ENCODE results near the gene MAP4K1. TPM values are rescaled to one million over a fixed set of nuclear protein-coding genes. Genes with fewer than 3 reads are reported as not detected.

Gene MAP4K1
- total RNA-seq, result 0.13 and 0.21 TPM in 2 replicates

DNA sequence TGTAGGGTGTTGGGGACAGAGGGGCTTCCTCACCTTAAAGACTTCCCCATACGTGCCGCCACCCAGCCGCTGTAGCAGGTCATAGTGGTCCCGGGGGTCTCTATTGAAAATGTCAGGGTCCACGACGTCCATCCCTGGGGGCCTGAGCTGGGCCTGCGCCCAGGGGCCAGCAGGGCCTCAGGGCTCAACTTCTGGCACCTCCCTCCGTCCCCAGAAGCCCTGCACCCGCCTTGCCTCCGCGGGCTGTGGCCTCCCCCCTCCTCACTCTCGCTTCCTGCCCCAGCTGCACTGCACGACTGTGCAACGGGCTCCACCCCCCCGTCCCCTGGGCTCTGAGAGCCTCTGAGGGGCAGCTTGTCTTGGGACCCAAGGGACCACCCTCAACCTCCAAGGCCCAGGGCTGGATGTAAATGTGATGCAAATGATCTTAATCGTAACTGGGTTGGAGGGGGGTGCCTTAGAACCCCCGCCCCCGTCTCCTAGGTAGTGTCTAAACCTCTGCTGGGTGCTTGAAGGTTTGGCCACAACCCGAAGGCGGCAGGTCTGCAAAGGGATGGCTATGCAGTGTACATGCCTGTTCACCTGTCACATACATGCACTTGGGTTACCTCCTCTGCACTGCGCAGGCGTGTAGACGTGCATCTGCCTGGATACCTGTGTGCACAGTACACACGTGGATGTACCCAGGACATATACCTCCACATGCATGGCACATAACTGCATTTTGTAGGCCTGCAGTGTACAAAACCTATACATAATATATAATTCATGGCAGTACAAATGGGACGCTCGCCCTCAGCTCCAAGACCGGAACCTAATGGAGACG is at the start of gene MAP4K1:
MAP4K1 (minus strand) TSS at position 190 of the 826 bp plus-strand sequence; CDS start at position 132, 58 bp downstream.
- no peak for DNase-seq (ENCODE audit: low read depth, low spot score)

DNA sequence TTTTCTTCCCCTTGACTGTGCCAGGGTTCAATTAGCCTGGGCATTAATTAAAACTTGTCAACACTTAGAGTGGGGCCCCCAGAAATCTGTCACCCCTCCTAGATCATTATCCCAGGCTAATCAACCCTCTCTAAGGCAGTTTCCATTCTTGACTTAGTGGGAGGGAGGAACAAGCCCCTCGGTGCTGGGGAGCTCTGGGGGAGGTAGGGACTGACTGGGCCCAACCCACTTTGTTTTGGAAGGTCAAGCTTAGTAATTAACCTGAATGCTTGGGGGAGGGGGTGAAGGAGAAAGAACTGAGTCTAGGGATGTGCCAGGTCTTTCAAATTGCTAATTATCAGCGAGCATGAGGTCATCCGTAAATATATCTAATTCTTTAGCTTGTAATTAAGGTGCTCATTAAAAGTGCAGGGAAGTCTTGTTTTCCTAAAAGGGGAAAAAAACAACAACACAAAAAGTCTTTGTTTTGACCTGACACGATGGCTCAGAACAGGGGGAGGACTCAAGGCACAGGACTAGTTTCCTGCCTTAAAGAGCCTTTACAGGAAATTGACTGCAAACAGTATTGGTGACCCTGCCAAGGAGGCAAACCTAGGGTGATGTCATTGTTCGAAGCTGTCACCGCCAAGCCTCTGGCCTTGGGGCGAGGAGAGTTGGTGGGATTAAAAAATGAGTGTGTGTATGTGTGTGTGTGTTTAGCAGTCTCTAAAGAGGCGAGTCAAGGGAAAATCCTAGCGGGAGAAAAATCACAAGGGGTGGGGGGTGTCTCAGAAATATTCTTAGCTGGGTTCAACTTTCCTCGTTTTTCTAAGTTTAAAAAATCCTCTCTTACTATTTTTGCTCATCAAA is 49.1 kb upstream of the MAP4K1 start:
- peak; percentile 83 for DNase-seq (ENCODE audit: low read depth, low spot score)

DNA sequence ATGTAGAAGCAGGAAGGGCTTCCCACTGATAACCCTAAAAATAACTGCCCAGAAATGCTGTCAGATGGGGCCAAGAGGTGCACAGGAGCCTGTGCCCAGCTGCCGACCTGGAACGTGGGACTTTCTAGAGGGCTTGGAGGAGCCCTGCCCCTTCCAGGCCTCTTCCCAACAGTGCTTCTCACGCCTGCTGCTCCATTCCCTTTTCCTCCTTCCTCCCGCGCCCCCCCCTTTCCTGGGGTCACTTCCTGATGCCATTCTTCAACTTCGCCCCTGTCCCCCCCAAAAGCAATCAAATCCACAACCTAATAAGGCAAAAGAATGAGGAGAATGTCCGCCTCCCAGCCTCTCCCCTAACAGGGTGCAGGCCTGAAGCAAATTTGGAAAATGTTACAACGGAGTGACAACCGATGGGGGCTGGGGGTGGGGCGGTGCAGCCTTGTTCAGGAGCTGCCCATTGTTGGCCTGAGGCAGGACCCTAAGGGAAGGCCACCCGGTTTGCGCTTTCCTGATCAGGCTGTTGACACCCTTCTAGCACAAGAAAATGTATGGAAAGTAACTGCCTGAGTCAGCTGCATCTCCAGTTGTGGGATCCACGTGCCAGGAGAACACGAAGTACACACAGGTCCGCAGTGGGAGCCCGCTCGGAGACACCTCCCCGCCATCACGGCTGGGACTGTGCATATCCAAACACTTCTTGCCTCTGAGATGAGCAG is 48.4 kb upstream of the MAP4K1 start:
- DNase-seq (ENCODE audit: low read depth, low spot score), result peak; percentile 90

DNA sequence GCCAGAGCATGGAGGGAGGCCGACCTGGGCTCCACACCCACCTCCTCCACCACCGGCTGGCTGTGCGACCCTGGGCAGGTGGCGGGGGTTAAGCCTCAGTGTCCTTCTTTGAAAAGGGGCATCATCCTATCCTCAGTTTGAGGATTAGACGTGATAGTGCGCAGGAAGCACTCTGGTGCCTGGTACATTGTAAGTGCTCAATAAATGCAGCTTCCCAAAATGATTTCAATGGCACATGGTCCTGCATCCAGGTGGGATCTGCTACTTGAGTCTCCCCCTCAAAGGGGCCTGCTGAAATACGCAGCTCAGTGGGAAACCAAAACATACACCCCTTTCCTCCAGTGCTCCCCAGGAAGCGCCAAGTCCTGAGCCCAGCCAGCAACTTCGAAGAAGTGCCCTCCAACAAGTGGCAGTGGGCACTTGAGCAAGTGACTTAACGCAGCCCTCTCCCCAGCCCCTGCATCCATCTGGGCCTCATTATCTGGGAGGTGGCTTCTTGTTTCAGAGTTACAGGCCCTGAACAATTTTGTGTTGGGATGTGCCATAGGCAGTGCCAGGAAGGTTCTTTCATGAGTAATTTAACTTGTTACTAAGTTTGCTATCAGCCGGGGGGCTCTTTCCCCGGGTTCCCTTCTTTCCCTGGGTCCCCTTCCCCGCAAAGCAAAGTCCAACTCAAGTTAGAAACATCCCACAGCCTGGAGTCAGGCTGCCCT is 47.6 kb upstream of the MAP4K1 start:
- DNase-seq (ENCODE audit: low read depth, low spot score), result no peak

DNA sequence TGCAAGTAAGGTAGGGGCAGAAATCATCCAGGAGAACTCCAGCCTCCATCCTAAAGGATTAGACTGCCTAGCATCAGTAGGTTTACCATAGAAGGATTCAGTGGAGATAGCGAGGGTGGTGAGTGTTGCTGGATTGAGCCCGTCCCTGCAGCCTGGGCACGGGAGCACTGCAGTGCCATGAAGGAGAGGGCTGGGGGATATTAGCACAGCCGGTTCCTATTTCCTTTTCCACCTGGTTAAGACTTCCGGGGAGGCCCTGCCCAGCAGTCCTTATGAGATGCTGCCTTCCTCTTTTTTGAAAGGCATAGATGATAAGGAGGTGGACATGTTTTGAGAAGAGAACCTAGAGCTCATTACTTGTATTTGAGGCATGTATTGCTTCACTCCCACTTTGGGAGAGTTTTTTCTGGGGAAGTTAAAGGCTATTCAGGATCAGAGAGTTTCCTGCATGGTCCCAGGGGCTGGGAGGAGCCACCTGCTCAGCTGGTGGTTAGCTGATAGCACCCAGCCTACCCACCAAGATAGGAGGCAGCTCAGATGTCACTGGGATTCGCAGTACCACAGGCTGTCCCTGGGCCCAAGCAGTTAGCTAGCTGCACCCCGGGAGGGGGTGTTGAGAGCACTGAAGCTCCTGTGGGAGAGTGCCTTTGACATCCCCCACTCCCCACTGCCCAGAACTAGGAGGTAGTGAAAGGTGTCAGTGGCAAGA is 46.9 kb upstream of the MAP4K1 start:
- DNase-seq (ENCODE audit: low read depth, low spot score), result no peak

DNA sequence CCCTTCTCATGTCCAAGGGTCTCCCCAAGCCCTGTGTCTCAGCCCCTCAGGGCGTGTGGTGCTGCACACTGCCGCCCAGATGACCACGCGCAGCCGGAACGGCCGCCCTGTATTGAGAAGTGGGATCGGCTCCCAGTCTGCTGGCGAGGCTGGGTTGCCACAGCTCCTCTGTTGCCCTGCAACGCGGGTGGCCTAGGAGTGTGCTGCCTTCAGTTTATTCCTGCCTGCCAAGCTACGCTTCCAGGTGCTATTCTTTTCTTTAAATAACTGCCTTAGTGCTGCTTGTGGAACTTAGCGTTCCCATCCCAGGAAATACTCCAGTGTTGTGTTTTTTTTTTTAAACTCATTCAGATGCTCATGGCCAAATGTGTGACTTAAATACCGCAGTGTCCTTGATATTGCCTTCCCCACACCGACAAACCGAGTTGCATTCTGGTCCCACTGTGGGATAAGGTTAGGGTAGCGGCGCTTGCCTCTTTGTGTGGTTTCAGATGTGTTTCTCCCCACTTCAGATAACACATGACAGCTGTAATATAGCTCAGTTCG is 46.3 kb upstream of the MAP4K1 start:
- DNase-seq (ENCODE audit: low read depth, low spot score), result no peak

DNA sequence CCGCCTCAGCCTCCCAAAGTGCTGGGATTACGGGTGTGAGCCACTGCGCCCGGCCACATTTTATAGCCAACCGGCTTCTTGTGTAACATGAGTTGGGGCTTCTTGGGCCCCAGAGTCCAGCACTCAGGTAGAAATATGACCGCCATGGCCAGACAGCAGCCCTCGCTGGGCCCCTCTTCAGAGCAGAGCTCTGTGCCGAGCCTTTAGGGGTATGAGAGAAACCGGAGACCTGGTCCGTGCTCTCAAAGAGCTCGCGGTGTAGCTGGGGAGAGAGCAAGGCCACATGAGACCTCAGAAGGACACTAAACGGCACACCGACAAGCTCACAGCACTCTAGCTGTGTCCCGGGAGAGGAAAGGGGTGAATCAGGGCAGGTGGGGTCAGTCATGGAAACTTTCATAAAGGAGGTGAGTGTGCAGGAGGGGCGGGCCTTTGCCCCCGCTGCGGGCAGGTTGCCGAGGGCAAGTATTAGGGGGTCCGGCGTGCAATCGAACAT is 45.5 kb upstream of the MAP4K1 start:
- no peak for DNase-seq (ENCODE audit: low read depth, low spot score)

DNA sequence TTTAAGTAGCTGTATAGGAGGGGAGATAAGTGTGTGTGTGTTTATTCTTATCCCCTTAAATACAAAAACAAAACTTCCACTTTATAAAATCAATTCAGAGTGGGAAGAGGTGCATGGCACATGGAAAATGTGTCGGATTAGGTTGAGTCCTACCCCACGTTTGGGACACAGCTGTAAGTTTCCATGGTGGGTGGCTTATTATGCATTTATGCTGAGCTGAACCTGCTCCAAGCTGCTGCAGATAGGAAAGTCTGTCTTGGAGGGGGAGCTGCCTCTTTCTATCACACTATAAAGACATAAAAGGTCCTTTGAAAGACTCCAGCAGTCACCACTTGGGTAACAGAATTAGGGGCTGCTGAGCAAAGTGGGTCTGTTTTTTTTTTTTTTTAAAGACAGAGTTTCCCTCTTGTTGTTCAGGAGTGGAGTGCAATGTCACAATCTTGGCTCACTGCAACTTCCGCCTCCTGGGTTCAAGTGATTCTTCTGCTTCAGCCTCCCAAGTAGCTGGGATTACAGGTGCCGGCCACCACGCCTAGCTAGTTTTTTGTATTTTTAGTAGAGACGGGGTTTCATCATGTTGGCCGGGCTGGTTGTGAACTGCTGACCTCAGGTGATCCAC is 44.9 kb upstream of the MAP4K1 start:
- no peak for DNase-seq (ENCODE audit: low read depth, low spot score)

DNA sequence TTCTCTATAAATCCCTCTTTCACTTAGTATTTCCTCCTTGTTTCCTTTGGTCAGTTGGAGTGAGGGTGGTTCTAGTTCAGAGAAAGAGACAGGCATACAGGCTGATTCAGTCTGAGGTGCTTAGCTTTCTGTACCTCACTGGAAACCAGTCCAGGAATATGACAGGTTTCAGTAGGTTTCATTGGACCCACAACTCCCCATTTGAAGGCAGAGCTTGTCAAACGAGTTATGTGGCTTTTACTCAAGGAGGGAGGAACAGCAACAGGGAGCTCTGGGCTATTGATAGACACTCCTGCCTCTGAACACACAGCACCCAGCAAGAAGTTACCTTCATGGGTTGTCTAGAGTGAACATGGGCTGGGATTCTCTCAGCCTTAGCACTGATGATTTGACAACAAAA is 44.2 kb upstream of the MAP4K1 start:
- DNase-seq (ENCODE audit: low read depth, low spot score), result no peak

DNA sequence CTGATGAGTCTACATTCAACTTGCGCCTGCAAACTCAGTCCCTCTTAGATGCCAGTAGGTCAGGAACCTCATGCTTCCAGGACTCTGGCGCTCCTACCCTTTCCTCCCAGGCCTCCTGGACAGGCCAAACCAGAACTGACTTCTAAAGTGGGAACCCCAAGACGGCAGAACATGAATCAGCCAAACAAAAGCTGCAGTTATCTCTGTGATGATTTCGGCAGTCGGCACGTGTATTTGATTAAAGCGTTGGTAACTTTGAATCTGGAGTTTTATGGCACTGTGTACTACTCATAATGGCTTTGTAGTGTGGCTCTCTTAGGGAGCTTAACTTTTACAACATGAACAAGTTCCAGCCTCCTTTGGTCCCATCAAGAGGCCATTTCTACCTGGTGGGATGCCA is 43.4 kb upstream of the MAP4K1 start:
- DNase-seq (ENCODE audit: low read depth, low spot score), result no peak

DNA sequence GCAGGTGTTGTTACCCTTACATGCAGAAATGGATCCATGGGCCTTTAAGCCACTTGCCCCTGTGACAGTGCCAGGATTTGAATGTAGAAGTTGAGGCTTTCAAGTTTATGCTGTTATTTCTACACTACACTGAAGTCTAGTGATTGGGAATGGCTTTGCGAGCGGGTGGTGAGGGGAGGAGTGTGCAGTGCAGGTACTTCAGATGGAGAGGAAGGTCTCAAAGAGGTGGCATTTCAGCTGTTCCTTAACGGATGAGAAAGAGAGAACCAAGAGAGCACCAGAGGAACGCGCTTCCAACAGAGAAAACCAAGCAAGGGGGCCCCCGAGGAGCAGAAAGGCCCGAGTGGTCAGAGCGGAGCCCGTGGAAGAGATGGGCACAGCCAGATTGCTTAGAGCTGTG is 43.0 kb upstream of the MAP4K1 start:
- DNase-seq (ENCODE audit: low read depth, low spot score), result no peak

DNA sequence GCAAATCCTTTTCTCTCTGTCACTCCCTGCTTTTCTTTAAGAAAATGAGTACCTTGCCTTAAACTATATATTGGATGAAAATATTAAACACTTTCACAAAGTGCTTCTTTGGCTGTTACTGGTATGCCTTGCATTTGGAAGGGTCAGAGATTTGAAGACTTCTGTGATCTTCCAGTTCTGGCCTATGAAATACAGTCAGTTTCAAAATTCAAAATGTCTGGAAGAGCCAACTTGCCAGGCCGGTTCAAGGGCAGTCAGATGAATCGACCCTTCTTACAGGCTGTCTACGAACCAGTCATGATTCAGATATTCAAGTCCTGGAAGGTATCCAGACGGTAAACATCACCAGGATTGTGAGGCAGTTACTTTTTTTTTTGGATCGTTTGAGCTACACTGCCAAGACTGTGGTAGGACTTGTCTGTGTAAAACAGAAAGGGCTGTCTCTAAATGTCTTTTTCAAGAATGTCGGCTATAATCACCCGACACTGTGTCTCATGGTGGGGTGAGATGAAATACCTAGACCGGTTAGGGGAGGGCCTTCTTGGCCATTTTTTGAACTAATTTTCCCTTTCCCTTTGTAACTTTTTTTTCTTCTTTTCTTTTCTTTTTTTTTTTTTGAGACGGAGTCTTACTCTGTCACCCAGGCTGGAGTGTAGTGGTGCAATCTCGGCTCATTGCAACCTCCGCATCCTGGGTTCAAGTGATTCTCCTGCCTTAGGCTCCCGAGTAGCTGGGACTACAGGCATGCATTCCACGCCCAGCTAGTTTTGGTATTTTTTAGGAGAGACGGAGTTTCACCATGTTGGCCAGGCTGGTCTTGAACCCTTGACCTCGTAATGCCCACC is 40.9 kb upstream of the MAP4K1 start:
- DNase-seq (ENCODE audit: low read depth, low spot score), result peak; percentile 96

DNA sequence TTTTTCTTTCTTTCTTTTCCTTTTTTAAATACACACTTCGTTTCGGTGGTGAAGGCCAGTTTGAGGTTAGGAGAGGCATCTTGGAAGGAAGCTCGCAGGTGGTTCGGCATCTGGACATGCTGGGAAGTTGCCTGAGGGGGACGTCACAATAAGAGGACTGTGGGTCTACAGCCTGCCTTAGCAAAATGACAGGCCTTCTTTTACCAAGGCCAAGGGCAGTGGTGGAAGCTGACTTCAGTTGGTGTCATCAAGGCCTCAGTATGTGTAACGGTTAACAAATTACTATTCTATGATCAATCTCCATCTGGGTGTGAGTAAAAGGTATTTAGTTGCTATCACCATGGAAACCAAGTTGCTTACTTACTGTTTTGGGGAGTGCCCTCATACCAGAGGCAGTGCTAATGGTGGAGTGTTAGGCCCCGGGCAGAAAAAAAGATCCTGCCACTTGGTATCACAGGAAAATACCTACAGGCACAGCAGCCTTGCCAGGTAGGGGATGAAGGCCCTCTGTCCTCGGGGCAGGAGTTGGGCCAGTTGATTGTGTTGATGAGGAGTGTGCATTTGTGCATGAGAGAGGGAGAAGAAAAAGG is 40.0 kb upstream of the MAP4K1 start:
- DNase-seq (ENCODE audit: low read depth, low spot score), result no peak

DNA sequence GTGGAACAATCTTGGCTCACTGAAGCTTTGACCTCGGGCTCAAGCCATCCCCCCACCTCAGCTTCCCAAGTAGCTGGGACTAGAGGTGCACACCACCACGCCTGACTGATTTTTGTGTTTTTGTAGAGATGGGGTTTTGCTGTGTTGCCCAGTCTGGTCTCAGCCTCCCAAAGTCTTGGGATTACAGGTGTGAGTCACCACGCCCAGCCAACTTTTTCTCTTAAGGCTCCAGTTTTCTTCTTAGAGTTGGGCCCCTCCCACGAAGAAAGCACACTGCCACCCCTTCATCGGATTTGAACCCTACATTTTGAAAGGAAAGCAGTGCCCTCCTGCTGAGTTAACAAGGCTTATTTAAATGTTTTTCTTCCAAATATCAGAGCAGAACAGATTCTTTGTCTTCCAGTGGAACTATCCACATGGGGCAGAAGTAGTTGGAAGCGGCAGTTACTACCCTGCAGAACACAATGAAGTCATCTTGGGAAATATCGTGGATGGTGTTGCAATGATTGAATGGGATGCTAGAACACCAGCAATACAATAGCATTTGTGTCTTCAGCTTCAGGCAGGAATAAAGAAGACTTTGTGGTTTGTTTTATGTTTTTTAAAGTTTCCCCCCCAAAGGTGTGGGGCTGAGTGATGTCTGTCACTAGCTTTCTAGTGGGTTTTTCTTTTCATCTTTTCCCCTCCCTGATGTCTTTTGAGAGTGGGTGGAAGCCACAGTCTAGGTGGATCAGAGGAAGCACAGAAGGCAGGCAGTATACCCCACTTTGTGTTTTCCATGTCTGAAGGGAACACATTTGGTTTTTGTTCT is 38.6 kb upstream of the MAP4K1 start:
- no peak for DNase-seq (ENCODE audit: low read depth, low spot score)

DNA sequence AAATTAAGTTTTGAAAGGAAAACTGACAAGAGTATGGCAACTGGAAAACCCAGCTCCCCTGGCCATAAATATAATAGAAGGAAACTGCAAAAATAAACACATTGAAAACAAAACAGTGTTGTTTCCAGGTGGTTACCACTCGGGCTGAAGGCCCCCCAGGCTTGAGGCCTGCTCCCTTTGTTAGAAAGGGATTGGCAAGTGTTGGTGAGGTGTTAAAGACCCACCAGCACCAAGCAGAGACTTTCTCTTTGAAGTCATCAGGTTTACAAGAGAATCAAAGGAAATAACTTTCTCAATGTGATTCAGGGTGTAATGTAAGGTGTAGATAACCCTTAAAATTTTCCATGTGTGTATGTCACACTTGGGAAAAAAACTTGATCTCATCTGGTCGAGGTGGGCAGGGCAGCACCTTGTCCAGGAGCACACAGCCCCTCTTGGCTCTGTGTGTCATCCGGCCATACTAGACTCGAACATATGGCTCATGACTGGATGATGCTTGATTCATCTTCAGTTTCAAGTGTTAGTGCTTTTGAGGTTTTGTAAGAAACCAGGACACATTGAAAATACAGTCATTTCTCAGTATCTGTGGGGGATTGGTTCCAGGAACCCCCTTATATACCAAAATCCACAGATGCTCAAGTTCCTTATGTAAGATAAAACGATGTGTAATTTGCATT is 37.5 kb upstream of the MAP4K1 start:
- no peak for DNase-seq (ENCODE audit: low read depth, low spot score)

DNA sequence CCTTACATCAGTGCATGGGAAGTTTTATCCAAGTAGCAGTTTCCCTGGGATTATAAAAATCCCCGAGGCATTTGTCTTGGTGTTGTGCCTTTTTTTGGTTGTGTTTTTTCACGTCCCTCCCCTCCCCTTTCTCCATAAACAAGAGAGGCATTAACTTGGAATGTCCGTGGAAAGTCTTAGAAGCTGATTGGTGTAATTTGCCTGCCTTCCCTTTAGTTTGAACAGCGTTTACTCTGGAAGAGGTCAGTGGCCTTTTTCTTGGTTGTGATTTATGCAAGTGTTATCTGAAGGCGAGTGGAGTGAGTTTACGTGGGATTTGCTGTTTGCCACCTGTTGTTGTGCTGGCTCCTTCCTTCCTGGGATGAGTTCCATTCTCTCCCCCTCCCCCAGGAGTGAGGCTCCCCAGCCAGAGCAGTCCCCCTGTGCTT is 36.9 kb upstream of the MAP4K1 start:
- no peak for DNase-seq (ENCODE audit: low read depth, low spot score)

DNA sequence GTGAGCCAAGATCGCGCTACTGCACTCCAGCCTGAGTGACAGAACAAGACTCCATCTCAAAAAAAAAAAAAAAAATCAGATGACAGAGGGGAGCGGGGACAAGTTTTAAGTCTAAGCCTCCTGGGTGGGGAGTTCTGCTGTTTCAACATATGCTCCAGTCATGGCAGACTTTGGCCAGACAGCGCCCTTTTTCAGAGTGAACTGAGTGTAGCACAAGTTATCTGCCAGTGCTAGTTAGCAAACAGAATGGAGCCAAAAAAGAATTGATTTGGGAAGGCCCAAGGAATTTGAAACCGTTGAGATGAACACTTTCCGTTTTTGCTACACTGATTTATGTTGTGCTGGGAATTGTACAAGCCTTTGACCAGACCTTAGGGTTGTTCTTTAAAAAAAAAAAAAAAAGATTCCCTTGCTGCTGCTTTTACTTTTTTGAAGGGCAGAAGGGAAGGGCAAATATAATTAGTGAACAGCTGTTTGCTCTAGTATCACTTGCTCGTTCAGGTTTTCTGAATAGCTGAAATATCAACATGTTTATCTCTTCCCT is 35.3 kb upstream of the MAP4K1 start:
- no peak for DNase-seq (ENCODE audit: low read depth, low spot score)

Measured in pulmonary artery endothelial cell (primary cell).